MM.1S (cell line): ENCODE results near the gene GAREM2.

Experiments
- CTCF ChIP-seq: fragments of 300-600 bp; sonication (generic); IDR thresholded peaks from 2 replicates; pipeline ENCODE4 v1.5.1; 2016; ENCODE audit warnings: antibody characterized with exemption, low read length, mixed read lengths
- EZH2 ChIP-seq: fragments of 300-600 bp; sonication (generic); optimal IDR thresholded peaks from 2 replicates; pipeline ENCODE3; 2017; ENCODE audit warnings: low read depth, mild to moderate bottlenecking, antibody characterized with exemption, low read length, mixed read lengths
- EZH2phosphoT487 ChIP-seq: fragments of 300-600 bp; sonication (generic); IDR thresholded peaks from 2 replicates; pipeline ENCODE4 v1.6.1; 2018; ENCODE audit warnings: antibody characterized with exemption, low read length

GRCh38 chr2:26189123-26189522 is 16.2 kb downstream of the GAREM2 start:
- TF ChIP-seq EZH2 (no peak), CTCF (no peak), EZH2phosphoT487 (no peak)
